Measurements from ENCODE around the gene EFCAB14.
"Not testable (repeated sequence)": the region's sequence is repeated elsewhere in the genome, so short reads cannot be mapped to it uniquely, and the experiment has no call there.

The EFCAB14 gene

DNA sequence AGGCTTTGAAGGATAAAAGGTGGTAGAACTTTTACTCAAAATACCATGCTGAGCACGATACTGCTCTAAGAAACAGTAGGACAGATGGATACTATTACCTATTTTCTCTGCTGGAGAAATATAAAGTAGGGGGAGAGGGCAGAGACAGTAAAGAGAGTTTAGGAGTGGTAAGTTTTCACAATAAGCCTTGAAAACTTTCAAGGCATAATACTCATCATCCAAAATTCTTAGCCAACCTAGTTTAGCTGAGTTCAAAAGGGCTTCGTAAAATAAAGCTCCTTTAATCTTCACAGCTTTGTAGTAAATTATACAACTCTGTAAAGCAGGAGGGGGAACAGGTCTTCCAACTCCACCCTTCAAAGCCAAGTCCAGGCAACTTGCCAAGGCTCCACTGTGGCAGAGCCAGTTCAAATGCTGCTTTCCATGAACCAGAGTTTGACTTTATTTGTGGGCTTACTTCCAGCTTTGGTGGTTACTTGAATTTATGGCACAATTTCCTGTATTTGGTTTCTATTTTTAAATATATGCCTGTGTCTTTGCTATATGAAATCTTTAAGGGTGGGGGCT, 31.7 kb downstream of the EFCAB14 start:
- H3K4me3 ChIP-seq (ENCODE audit: low read depth, low read length), result no peak overlapping the region

DNA sequence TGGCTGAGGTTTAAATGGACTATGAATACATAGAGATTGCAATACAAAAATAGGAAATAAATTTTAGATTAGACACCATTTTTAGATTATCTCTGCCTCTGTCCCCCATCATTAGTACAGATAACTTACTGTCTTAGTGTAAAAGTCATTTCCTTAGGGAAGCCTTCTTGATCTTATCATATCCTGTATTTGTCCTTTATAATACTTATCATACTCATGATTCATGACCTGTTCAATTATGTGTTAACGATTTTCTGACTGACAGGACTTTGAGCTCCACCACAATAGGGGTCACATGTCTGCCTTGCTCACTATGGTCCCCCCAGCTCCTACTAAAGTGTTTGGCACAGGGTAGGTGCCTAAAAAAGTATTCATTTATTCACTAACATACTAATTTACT, 32.7 kb downstream of the EFCAB14 start:
- no peak overlapping the region for H3K4me3 ChIP-seq (ENCODE audit: low read depth, low read length)

DNA sequence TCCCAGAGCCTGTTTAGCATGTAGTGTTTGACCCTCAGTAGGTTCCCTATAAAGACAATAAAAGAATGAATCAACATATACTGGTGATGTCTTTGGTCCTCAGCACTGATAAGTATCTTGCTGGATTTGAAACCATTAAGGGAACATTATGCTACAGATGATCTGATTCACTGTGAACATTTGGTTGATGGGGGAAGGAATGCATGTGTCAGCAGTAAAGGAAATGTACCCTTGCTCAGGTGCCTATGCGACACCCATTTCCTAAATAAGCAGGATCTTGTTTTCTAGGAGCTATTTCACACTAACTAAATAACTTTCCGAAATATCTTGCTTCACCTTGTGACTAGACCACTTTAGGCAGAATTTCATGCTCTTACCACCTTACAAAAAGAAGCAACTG, 34.2 kb downstream of the EFCAB14 start:
- no peak overlapping the region for H3K4me3 ChIP-seq (ENCODE audit: low read depth, low read length)

DNA sequence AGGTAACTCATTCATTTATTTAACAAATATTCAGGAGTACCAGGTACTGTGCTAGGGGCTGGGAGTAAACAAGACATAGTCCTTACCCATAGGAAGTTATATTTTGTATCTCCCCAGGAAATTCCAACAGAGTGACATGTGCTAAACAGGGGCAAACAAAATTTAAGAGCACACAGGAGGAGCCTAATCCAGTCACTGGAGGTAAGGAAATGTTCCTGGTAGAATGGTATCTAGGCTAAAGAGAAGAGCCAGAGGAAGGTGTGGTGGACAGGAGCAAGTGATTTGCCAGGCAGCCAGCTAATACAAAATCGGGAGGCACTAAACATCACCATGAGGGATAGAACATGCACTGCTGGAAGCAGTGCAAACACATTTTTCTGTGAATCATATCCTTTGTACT, 36.9 kb downstream of the EFCAB14 start:
- no peak overlapping the region for H3K4me3 ChIP-seq (ENCODE audit: low read depth, low read length)

DNA sequence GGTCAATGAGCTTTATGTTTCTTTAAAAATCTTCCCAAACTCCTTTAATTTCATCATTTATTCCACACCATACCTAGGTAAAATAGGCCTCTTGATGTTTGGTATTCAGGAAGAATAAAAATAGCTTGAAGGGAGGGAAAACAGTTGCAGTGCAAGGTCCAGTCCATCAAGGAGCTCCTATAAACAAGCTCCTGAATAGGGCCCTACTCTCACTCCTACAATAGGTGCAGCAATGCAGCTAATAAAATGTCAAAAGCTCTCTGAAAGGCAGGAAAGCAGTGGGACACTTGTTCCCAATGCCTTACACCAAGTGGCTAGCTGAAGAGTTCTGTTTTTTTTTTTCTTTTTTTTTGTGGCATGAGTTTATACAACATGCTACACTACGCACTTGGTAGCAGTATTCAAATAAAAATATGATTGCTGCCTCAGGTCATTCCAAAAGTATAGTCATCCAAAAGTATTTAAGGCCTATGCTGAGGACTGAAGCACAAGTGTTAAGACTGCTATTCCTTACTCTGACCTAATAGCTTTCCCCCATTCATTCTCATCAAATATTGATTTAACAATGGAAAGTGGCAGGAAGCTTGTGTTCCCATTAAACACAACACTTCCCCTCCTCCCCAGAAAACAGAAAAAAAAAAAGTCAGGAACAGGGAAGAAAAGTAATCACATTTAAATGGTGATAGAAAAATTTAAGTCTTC, 37.4 kb downstream of the EFCAB14 start:
- H3K4me3 ChIP-seq (ENCODE audit: low read depth, low read length), result no peak overlapping the region

DNA sequence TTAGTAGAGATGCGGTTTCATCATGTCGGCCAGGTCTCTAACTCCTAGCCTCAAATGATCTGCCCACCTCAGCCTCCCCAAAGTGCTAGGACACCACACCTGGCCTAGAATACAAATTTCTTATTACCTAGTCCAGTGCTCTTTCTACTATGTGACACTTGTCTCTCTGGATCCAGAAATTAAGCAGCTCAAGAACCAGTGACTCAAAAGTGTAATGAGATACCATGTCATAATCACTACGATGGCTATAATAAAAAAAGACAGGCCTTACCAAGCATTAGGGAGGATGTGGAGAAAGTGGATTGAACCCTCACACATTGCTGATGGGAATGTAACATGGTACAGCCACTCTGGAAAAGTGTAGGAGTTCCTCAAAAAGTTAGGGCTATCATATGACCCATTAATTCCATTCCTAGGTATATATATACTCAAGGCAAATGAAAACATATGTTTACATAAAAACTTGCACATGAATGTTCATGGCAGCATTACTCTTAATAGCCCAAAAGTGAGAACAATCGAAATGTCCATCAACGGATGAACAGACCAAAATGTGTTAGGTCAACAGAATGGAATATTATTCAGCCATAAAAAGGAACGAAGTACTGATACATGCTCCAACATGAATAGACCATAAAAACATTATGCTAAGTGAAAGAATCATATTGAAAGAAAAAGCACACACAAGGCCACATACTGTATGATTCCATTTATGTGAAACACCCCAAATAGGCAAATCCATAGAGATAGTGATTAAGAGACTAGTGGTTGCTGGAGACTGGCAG, 38.9 kb downstream of the EFCAB14 start:
- H3K4me3 ChIP-seq (ENCODE audit: low read depth, low read length), result no peak overlapping the region

DNA sequence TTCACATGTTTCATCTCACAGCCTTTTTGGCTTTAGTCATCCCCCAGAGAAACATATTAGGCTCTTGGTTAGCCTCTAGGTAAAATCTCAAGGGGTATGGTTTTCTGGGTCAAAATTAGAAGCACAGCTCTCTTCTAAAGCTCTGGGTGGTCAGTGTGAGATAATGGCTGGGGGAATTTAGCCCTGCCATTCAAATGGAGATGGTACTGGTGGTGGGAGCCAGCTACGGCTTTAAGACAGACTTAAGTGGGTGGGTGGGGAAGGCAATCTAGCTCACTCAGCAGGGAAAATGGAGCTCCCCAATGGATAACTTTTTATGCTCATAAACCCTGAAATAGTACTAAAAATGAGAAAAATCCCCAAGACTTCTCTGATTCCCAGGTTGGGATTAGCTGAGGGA, 41.6 kb downstream of the EFCAB14 start:
- no peak overlapping the region for H3K4me3 ChIP-seq (ENCODE audit: low read depth, low read length)

DNA sequence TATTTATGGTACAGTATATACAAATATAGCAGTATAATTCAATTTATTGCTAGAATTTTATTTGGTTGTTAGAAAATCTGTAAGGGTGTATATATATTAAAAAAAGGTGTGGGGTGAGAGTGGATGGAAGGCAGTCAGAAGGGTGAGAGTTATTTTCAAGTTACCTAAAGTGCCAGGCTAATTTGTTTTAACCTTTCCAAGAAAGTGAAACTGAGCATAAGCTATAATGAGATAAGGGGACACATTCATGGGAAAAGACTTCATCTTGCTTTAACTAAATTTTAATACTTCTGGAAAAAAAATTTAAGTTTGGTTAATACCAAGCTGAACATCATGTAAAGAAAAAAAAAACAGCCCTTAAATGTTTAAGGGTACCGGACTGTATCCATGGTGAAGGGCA, 42.4 kb downstream of the EFCAB14 start:
- no peak overlapping the region for H3K4me3 ChIP-seq (ENCODE audit: low read depth, low read length)

DNA sequence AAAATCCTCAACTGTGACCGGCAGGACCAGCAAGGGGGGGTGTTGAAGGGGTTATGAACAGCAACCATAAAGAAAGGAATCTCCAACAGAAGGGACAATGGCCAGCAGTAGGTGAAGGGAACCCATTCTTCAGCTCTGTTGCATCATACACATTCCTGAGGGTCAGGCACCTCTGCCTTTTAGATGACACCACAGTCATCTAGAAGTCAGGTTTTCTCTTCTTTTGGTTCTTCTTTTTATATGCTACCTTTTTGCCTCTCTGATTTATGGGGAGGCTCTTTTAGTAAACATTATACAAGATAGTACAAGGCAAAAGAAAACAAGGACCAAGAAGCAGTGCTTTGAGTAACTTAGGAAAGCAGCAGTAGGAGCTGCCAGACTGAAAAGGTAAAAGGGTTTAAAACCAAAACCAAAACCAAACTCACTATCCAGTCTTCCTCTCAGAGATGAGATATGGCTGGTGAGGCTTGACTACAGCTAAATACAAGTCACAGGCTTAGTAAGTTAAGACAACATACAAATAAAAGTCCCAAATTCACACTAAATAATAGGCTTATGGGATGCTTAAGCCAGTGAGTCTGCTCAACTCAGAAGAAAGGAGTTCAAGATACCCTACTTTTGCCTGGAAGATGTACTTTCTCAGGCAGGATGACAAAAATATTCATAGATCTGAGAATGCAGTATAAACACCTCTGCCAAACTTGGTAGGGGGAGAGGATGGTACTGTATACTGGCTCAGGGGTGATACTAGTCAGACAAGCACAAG, 43.2 kb downstream of the EFCAB14 start:
- no peak overlapping the region for H3K4me3 ChIP-seq (ENCODE audit: low read depth, low read length)

DNA sequence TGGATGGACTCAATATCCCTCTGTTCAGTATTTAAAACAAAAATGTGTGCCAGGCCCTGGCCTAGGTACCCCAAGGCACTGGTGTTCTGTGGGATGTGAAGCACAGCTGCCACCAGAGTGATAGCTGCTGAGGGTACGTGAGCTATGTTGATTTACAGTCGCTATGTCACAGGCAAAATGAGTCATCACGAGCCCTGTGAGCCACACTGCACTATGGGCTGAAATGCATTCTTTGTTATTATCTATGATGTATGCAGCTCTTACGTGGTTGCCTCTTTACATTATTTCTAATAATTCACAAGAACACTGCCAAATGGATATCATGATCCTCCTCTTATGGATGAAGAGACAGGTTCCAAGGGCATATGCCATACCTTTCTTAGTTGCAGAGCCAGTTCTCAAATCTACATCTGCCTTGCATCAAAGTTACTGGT, 45.1 kb downstream of the EFCAB14 start:
- H3K4me3 ChIP-seq (ENCODE audit: low read depth, low read length), result no peak overlapping the region

DNA sequence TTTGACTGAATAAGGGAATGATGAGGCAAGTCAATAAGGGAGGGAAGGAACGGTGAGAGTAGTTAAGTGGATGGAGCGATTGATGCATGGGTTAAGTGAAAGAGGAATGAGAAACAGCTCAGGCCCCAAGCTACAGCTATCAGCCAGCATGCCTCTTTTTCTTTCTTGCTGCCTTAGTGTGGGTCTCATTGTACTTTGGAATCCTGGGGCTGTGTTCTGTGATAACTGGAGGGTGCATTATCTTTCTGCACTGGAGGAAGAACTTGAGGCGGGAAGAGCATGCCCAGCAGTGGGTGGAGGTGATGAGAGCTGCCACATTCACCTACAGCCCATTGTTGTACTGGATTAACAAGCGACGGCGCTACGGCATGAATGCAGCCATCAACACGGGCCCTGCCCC, 46.2 kb downstream of the EFCAB14 start:
- no peak overlapping the region for H3K4me3 ChIP-seq (ENCODE audit: low read depth, low read length)

DNA sequence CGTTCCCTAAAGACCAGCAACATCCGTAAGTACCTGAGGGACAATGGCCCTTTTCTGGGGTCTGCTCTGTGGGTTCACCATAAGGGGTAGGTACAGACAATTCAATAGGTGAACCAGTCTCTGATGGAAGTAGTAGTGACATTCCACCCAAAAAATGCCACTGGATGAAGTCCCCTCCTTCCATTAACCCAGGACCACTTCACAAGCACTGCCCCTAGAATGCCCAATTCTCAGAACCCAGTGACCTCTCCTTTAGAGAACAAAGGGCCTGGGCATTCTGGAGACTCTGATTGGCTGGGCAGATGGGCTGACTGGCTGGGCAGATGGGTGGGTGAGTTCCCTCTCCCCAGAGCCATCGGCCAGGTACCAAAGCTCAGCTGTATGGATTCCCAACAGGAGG, 47.4 kb downstream of the EFCAB14 start, which contains the start of gene TEX38:
Gene TEX38 (plus strand): TSS at position 301 of the 400 bp plus-strand sequence. CDS start 81 bp downstream, at position 382.
- H3K4me3 ChIP-seq (ENCODE audit: low read depth, low read length), result no peak within 1 kb of the TSS

DNA sequence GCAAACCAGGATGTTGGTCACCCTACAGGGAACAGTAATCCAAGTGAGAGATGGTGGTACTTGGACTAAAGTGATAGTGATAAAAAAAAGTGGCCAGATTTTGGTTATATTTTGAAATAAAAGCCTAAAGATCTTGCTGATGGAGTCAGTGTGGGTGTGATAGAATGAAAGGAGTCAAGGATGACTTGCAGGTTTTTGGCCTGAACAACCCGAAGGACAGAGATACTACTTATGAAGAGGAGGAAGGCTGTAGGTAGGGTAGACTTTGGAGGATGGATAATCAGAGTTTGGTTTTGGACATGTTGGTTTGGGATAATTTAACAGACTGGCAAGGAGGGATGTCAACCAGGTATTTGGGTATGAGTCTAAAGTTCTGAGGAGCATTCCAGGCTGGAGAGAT, 48.8 kb downstream of the EFCAB14 start:
- no peak overlapping the region for H3K4me3 ChIP-seq (ENCODE audit: low read depth, low read length)

DNA sequence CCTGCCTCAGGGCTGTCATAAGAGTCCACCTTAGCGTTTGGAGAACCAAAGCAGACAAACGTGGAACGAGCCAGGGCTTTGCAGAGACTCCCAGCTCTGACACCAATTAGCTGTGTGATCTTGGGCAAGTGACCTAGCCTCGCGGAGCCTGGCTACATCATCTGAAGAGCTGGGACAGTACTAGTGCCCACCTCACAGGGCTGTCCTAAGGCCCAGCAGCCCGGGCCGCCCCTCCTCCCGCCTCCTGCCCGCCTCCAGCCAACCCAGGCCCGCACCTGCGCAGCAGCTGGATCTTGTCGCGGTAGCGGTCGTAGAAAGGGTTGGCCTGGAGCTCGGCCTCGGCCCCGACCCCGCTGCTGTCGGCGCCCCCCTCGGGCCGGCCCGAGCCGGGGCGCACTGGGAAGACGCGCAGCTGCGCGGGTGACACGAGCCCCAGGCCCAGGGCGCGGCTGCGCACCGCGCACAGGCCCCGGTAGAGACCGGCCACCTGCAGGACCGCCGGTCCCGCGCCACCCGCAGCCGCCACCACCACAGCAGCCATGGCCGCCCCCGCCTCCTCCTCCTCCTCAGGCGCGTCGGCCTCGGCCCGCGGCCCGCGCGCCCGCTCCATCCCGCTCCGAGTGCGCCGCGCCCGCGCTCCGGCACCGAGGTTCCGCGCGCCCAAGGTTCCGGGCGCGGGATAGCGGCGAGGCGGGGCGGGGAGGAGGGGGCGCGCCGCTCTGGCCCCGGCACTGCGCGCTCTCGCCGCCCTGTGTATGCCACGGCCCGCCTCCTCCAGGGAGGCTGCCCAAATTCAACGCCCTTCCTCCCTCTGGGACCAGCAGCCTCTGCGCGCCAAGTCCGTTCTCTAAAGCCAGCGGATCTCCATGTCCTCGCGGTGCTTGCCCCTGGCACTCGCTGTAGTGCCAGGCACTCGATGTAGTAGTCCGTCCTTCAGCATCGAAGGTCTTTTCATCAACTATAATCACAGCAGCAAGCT, 50.8 kb downstream of the EFCAB14 start, which contains the start of gene ATPAF1:
Gene ATPAF1 (minus strand): TSS at position 583 of the 979 bp plus-strand sequence. CDS start 42 bp downstream, at position 541.
- H3K4me3 ChIP-seq (ENCODE audit: low read depth, low read length), result peak within 1 kb of the TSS; percentile 71

DNA sequence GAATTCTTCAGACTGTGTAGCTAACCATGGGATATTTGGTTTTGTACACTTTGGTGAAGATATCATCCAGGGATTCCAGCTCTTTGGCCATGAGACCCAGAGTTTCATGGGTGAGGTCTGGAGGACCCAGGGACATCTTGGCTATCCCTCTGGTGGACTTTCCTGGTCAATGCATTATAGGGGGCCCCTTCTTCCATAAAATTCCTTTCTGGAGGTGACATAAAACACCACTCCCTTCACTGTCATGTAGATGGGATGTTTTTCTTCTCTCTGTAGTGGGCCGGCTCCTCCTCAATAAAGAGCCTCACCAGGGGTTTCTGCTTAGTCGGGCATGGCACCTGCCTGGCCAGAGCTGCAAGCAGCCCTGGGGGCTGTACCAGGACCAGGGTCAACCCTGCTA, 52.9 kb downstream of the EFCAB14 start:
- no peak overlapping the region for H3K4me3 ChIP-seq (ENCODE audit: low read depth, low read length)

DNA sequence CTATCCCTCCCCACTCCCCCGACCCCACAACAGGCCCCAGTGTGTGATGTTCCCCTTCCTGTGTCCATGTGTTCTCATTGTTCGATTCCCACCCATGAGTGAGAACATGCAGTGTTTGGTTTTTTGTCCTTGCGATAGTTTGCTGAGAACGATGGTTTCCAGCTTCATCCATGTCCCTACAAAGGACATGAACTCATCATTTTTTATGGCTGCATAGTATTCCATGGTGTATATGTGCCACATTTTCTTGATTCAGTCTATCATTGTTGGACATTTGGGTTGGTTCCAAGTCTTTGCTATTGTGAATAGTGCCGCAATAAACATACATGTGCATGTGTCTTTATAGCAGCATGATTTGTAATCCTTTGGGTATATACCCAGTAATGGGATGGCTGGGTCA, 56.0 kb downstream of the EFCAB14 start:
- not testable (repeated sequence) for H3K4me3 ChIP-seq (ENCODE audit: low read depth, low read length)

DNA sequence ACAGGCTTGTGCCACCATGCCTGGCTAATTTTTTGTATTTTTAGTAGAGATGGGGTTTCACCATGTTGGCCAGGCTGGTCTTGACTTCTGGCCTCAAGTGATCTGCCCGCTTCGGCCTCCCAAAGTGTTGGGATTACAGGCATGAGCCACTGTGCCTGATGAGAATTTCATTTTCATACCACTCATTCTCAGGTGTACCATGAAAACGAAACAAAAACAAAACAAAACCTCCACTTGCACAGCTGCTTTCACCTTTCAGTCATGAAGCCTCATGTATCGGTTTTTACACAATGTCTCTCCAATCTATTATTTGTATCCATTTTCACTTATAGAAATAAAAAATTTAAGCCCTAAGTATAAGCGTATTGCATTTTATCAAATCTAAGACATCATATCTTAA, 58.8 kb downstream of the EFCAB14 start:
- not testable (repeated sequence) for H3K4me3 ChIP-seq (ENCODE audit: low read depth, low read length)

DNA sequence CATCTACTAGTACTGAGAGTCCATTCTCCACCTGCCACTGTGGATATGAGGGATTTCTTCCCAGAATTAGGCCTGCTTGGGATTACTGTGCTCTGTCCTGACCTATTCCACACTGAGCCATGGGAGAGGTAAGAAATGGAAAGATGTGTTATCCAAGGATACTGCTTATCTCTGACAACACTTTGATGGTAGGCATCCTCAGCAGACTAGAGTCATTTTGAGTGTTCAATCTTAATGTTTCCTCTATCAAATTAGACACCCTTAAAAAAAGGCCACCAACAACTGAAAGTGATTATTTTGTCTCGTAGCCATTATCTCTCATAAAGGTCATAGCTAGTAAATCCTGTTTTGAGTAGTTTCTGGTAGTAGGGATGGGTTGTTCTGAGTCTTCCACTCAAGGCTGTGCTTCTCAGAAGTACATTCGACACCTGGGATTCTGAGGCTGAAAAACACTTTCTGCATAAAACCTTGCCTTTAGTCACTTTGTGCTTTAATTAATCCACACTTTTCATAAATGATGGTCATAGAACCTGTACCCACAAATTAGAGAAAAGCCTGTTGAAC, 59.5 kb downstream of the EFCAB14 start:
- no peak overlapping the region for H3K4me3 ChIP-seq (ENCODE audit: low read depth, low read length)

DNA sequence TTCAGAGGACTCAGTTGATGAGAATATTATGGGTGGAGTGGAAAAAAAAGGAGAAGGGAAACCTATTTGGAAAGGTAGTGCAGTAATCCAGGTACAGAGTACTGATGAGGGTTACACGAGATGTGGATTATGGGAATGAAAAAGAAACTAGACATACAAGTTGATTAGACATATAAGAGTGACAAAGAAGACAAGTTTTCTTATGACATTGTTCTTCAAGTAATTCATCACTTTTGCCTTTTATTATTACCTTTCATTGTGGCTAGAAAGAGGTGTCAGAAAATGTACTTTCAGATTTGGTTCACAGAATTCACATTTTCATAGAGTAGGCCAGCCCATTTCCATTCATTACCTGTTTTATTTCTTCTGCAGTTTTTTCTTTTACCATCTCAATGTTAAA, 61.1 kb downstream of the EFCAB14 start:
- no peak overlapping the region for H3K4me3 ChIP-seq (ENCODE audit: low read depth, low read length)

DNA sequence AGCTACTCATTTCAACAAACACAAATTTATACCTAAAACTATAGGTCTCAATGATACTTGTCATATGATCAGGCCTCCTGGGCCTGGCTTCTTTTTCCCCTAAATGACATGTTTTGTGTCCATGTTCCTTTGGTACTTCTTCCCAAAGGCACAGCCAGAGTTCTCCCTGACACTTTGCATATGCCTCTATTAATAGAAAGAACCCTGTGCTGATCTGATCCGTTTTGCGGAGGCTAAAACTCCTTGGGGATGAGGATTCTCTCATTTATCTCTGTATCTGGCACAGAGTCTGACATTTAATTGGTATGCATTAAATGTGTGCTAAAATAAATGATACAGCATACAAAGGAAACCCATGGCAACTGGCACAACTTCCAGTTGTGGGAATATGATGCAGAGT, 62.3 kb downstream of the EFCAB14 start:
- no peak overlapping the region for H3K4me3 ChIP-seq (ENCODE audit: low read depth, low read length)
